ENCODE results near the gene C5orf63.
"Not testable (repeated sequence)": the region's sequence is repeated elsewhere in the genome, so short reads cannot be mapped to it uniquely, and the experiment has no call there.

GRCh38 chr5:127005282-127005681 lies 68.0 kb downstream of the C5orf63 start:
- TF ChIP-seq CTCF (conservative IDR thresholded peaks at IDR 0.05; ENCODE audit: low read depth, low read length); EZH2 (IDR thresholded peaks at IDR 0.05; ENCODE audit: borderline replicate concordance, low read depth, low read length, poor library complexity, severe bottlenecking): not testable (repeated sequence)

All from A673 (cell line).